T-helper 2 cell treated with Interferon-gamma antibody and Interleukin-4, amounts not matched to agents 5 μg/mL and 100 μg/mL, for 36 hours (primary cell): ENCODE measurements around the gene MYO6.

Experiments
- DNase-seq: peaks from one replicate; pipeline ENCODE4 v3.0.0; 2021; ENCODE audit warnings: low spot score
- H3K27ac Mint-ChIP-seq: one replicate; pipeline ENCODE4 v1.8.0; 2021; ENCODE audit warnings: mild to moderate bottlenecking, mixed read lengths
- H3K27me3 Mint-ChIP-seq: one replicate; pipeline ENCODE4 v1.8.0; 2021; ENCODE audit warnings: low read depth, mixed read lengths
- H3K36me3 Mint-ChIP-seq: one replicate; pipeline ENCODE4 v1.8.0; 2021; ENCODE audit warnings: low read depth, mixed read lengths
- H3K4me1 Mint-ChIP-seq: one replicate; pipeline ENCODE4 v1.8.0; 2021; ENCODE audit warnings: low read depth, mixed read lengths
- H3K4me3 Mint-ChIP-seq: one replicate; pipeline ENCODE4 v1.8.0; 2022; ENCODE audit warnings: mild to moderate bottlenecking, moderate library complexity, mixed read lengths
- H3K9me3 Mint-ChIP-seq: one replicate; pipeline ENCODE4 v1.8.0; 2021; ENCODE audit warnings: mixed read lengths

Gene MYO6

DNA sequence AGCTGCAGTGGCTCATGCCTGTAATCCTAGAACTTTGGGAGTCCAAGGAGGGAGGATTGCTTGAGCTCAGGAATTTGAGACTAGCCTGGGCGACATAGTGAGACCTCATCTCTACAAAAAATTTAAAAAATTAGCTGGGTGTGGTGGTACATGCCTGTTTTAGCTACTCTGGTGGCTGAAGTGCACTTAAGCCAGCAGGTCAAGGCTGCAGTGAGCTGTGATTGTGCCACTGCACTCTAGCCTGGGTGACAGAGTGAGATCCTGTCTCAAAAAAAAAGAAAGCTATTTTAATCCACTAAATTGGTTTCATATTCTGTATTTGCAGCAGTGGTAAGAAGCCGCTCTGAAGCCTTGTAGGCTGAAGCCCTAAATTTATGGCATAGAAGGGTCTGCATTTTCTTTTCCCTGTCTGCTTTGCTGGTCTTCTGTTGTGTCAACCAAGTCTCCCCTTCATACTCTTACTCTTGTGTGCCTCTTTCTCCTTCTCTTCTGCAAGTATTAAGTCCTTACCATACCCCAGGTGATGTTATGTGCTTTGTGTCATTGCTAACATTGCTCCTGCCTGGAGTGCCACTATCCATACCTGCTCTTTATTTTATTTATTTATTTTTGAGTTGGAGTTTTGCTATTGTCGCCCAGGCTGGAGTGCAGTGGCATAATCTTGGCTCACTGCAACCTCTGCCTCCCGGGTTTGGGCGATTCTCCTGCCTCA lies 70.9 kb downstream of the MYO6 start:
- no peaks in the 10 kb centered on the region for H3K27me3 Mint-ChIP-seq
- DNase-seq, result no peak
- no peak overlapping the region for H3K27ac Mint-ChIP-seq
- H3K36me3 Mint-ChIP-seq, result no peaks in the 10 kb centered on the region
- no peaks in the 10 kb centered on the region for H3K9me3 Mint-ChIP-seq
- H3K4me3 Mint-ChIP-seq, result no peak overlapping the region
- H3K4me1 Mint-ChIP-seq, result no peaks in the 10 kb centered on the region

GRCh38 chr6:75824160-75824559 lies 75.1 kb downstream of the MYO6 start:
- Mint-ChIP-seq H3K27me3 (no peaks in the 10 kb centered on the region), H3K4me3 (no peak overlapping the region), H3K27ac (no peak overlapping the region), H3K4me1 (no peaks in the 10 kb centered on the region), H3K9me3 (no peaks in the 10 kb centered on the region), H3K36me3 (no peaks in the 10 kb centered on the region)
- DNase-seq, result no peak

DNA sequence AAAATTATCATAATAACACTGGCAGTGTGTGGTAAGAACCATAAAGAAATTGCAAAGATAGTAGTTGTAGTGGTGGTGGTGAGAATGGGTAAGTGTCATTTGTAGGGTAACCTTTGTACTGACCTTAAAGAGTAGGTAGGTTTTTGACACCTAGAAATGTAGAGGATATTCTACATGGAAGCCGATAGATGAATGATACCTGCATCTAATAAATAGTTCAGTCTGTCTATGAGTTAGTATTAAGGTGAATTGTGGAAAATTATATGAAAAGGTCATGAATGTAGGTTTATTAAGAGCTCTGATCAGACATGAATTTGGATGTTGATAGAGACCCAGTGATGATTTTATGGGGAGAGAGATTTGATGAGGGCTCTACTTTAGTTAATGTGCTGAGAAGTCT lies 78.1 kb downstream of the MYO6 start:
- no peak overlapping the region for H3K4me3 Mint-ChIP-seq
- H3K27ac Mint-ChIP-seq, result no peak overlapping the region
- no peaks in the 10 kb centered on the region for H3K9me3 Mint-ChIP-seq
- H3K36me3 Mint-ChIP-seq, result no peaks in the 10 kb centered on the region
- no peak for DNase-seq
- H3K27me3 Mint-ChIP-seq, result no peaks in the 10 kb centered on the region
- H3K4me1 Mint-ChIP-seq, result no peaks in the 10 kb centered on the region

DNA sequence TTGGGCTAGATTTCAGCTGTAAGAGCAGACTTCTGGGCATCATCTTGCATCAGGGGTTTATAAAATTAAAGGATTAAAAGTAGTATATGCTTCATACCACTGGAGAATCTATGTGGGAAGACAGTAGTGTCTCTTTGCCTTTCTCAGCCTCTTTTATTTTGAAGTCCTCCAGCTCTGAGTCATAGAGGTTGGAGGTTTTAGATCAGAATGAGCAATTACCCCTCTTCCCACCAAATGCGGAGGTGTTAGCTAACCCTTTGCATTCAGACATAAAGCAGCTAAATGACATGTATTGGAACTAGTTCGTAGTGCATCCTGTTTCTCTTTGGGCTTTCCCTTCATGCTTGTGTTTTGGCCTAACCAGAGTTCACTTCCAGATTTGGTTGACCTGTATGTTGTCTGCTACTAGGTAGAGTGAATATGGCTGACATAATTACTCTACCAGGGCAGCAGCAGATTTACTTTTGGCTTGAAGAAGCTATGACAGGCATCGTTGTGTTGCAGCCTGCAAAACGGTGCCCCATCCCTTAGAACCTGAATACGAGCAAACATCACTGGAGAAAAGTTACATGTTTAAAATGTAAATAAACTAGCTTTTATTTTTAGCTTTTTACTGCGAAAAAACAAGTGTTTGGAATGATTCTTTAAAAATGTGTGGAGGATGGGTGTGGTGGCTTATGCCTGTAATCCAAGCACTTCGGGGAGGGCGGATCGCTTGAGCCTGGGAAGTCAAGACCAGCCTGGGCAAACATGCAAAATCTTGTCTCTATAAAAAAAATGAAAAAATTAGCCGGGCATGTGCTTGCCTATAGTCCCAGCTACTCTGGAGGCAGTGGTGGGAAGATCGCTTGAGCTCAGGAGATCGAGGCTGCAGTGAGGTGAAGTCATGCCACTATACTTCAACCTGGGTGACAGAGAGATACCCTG lies 82.2 kb downstream of the MYO6 start:
- Mint-ChIP-seq H3K27ac (no peak overlapping the region), H3K9me3 (no peaks in the 10 kb centered on the region), H3K36me3 (no peaks in the 10 kb centered on the region), H3K4me3 (no peak overlapping the region), H3K27me3 (no peaks in the 10 kb centered on the region), H3K4me1 (no peaks in the 10 kb centered on the region)
- DNase-seq, result peak; percentile 48

- Mint-ChIP-seq H3K9me3 (no peaks in the 10 kb centered on the region), H3K4me1 (no peaks in the 10 kb centered on the region), H3K36me3 (no peaks in the 10 kb centered on the region), H3K27me3 (no peaks in the 10 kb centered on the region), H3K27ac (no peak overlapping the region), H3K4me3 (no peak overlapping the region)
- no peak for DNase-seq
Observed at GRCh38 chr6:75834447-75834846, 85.4 kb downstream of the MYO6 start.

DNA sequence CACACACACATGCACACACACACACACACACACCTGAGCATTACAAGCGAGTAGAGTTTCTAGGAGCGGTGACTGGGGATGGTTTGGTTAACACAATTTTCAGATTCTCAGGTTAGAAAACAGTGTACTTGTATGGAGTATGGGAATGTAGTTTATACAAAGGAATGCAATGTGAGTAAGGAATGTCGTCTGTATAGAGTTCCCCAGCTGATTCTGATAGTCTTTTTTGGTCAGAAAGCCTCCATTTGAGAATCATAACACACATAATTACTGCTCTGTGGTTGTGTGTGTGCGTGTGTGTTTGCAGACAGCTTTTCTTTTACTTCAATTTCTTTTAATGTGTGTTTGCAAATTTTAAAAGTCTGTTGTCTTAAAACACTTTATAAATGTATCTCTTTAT lies 93.2 kb downstream of the MYO6 start:
- no peak overlapping the region for H3K27ac Mint-ChIP-seq
- no peaks in the 10 kb centered on the region for H3K4me1 Mint-ChIP-seq
- H3K36me3 Mint-ChIP-seq, result no peaks in the 10 kb centered on the region
- peaks cover 3% of the 10 kb centered on the region for H3K27me3 Mint-ChIP-seq
- H3K9me3 Mint-ChIP-seq, result no peaks in the 10 kb centered on the region
- no peak for DNase-seq
- H3K4me3 Mint-ChIP-seq, result no peak overlapping the region

DNA sequence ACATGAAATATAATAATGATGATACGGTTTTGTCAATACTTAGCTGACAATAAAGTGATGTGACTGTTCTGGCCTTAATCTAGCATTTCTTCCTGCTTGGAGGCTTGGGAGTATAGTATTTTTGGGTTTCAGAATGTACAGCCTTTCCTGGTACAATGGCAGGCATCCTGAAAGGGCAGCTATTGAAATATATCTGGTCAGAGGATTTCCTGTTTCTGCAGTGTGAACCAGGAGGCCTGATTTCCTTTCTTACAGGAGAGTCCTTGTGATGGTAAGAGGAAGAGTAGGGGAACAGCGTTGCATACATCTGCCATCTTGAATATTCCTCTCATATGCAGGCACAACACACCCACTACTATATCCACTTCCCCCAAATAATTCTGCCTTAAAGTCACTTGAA lies 93.7 kb downstream of the MYO6 start:
- H3K27me3 Mint-ChIP-seq, result peaks cover 3% of the 10 kb centered on the region
- H3K27ac Mint-ChIP-seq, result no peak overlapping the region
- DNase-seq, result no peak
- H3K4me3 Mint-ChIP-seq, result no peak overlapping the region
- no peaks in the 10 kb centered on the region for H3K4me1 Mint-ChIP-seq
- H3K36me3 Mint-ChIP-seq, result no peaks in the 10 kb centered on the region
- no peaks in the 10 kb centered on the region for H3K9me3 Mint-ChIP-seq

DNA sequence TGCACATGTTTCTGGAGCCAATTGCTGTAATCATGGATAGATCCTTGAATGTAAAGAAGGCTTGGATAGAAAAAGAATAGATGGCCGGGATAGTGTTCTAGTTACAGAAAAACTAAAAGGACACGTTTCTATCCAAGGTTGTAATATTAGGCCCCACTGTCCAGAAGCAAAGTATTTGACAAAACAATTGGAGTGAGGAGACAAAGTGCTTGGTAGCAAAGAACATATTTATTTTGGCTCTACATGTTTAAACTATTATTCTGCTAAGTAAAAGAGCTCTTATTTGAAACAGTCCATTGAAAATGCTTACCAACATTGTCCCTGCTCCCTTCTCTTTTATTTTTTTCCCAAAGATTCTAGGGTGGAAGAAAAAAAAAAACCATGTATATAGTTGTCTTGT lies 94.4 kb downstream of the MYO6 start:
- no peak overlapping the region for H3K4me3 Mint-ChIP-seq
- DNase-seq, result no peak
- peaks cover 3% of the 10 kb centered on the region for H3K27me3 Mint-ChIP-seq
- H3K36me3 Mint-ChIP-seq, result no peaks in the 10 kb centered on the region
- H3K27ac Mint-ChIP-seq, result no peak overlapping the region
- H3K9me3 Mint-ChIP-seq, result no peaks in the 10 kb centered on the region
- no peaks in the 10 kb centered on the region for H3K4me1 Mint-ChIP-seq

- no peak overlapping the region for H3K4me3 Mint-ChIP-seq
- no peaks in the 10 kb centered on the region for H3K4me1 Mint-ChIP-seq
- H3K9me3 Mint-ChIP-seq, result no peaks in the 10 kb centered on the region
- peaks cover 5% of the 10 kb centered on the region for H3K27me3 Mint-ChIP-seq
- no peak for DNase-seq
- H3K36me3 Mint-ChIP-seq, result no peaks in the 10 kb centered on the region
- H3K27ac Mint-ChIP-seq, result no peak overlapping the region
Observed at GRCh38 chr6:75848274-75848673, 99.2 kb downstream of the MYO6 start.

DNA sequence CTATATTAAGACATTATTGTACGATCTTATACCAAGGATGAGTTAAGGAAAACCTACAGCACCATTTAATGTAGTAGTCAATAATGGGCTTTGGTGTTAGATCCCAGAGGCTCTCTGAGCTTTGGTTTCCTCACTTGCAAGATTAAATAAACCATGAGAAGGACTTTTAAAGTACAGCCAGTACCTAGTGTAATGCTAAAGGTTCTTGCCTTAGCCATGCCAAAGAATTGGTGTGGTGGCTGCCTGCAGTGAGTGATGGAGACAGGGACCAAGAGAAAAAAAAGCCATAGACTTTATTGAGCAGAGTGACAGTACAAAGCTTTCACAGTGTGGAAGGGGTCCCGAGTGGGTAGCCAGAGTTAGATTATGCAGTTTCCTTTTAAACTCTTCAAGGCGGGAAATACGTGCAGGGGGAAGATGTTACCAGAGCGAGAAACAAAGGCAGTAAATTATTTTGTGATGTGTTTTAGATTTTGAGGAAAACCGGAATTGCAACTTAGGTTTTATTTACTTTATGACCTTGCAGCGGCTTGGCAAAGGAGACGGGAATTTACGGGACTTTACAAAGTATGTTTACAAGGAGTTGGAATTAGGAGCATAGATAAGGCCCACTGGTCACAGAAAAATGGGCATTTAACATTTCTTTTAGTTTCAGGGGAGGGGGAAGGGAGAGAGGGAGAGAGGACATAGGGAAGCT lies 100.4 kb downstream of the MYO6 start:
- Mint-ChIP-seq H3K27me3 (peaks cover 5% of the 10 kb centered on the region), H3K4me1 (no peaks in the 10 kb centered on the region), H3K36me3 (no peaks in the 10 kb centered on the region), H3K27ac (no peak overlapping the region), H3K4me3 (no peak overlapping the region), H3K9me3 (no peaks in the 10 kb centered on the region)
- no peak for DNase-seq

DNA sequence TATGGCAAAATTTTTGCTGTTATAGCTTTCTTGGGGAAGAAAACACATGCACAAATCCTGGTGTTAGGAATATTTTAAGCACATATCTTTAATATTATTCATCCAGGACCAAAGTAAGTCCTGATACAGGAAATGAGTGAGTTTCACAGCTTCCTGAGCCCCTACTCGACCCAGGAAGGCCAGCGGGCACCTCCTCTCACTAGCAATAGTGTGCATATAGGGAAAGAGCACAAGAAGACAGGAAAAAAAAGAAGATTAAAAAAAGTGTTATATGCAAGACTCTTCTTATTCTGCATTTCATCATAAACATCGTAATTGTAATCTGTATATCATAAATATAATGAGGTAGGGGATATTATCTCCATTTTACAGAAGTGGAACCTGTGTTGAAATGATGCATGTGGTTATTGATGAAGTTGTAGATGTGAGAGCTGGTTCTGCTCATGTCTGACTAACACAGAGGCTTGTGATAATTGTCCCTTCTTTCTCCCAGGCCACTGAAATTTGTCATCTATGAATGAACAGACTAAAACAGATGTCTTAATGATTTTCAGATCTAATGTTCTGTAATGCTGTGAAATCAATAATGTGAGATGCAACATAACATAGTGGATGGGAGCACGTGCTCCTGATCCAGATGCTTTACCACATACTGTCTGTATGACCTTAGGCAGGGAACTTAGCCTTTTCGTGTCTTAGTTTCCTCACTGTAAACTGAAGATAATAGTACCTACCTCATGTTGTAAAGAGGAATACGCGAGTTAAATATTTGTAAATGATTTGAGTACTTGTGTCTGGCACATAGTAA lies 101.2 kb downstream of the MYO6 start:
- no peak overlapping the region for H3K4me3 Mint-ChIP-seq
- H3K27ac Mint-ChIP-seq, result no peak overlapping the region
- no peak for DNase-seq
- no peaks in the 10 kb centered on the region for H3K9me3 Mint-ChIP-seq
- H3K4me1 Mint-ChIP-seq, result no peaks in the 10 kb centered on the region
- H3K27me3 Mint-ChIP-seq, result peaks cover 7% of the 10 kb centered on the region
- H3K36me3 Mint-ChIP-seq, result no peaks in the 10 kb centered on the region

DNA sequence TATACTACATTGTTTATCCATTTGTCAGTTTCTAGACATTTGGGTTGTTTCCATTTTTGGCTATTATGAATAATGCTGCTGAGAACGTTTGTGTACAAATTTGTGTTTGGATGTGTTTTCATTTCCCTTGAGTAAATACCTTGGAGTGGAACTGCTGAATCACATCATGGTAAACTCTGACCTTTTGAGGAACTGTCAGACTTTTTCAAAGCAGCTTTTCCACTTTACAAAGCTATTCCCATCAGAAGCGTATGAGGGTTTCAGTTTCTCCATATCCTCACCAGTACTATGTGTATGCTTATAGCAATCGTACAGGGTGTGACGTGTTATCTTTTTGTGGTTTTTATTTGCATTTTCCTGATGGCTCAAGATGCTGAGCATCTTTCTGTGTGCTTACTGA lies 103.7 kb downstream of the MYO6 start:
- DNase-seq, result no peak
- Mint-ChIP-seq H3K4me1 (no peaks in the 10 kb centered on the region), H3K36me3 (no peaks in the 10 kb centered on the region), H3K9me3 (no peaks in the 10 kb centered on the region), H3K27me3 (peaks cover 6% of the 10 kb centered on the region), H3K27ac (no peak overlapping the region), H3K4me3 (no peak overlapping the region)

- H3K36me3 Mint-ChIP-seq, result no peaks in the 10 kb centered on the region
- no peak overlapping the region for H3K27ac Mint-ChIP-seq
- no peaks in the 10 kb centered on the region for H3K4me1 Mint-ChIP-seq
- peaks cover 6% of the 10 kb centered on the region for H3K27me3 Mint-ChIP-seq
- no peak overlapping the region for H3K4me3 Mint-ChIP-seq
- H3K9me3 Mint-ChIP-seq, result no peaks in the 10 kb centered on the region
- no peak for DNase-seq
Observed at GRCh38 chr6:75853806-75854205, 104.8 kb downstream of the MYO6 start.
